Measurements from ENCODE around the gene SIM1.

Gene SIM1

GRCh38 chr6:100339574-100340255 is 125.0 kb downstream of the SIM1 start:
- DNase-seq (no peak), ATAC-seq (ENCODE audit: insufficient read depth, low read depth) (no peak)
- no peaks in the 10 kb centered on the region for H3K27me3 ChIP-seq (ENCODE audit: insufficient read depth, low read length, poor library complexity)
- no peak overlapping the region for H3K27ac ChIP-seq (ENCODE audit: low read length)
- H3K79me2 ChIP-seq (ENCODE audit: insufficient read depth, low read length): no peaks in the 10 kb centered on the region
- no peaks in the 10 kb centered on the region for H4K20me1 ChIP-seq (ENCODE audit: insufficient read depth, low read length)
- no peaks in the 10 kb centered on the region for H3K36me3 ChIP-seq (ENCODE audit: insufficient read depth, low read length)
- H3K4me3 ChIP-seq (ENCODE audit: low read depth in 1 of 2, low read length in 2 of 2): no peak overlapping the region
- H3K4me2 ChIP-seq (ENCODE audit: insufficient read depth, low read length): no peak overlapping the region
- H3K4me1 ChIP-seq (ENCODE audit: insufficient read depth, low read length): peaks cover 23% of the 10 kb centered on the region
- H3K9ac ChIP-seq (ENCODE audit: low read depth, low read length): no peak overlapping the region
- no peak for TF ChIP-seq EZH2 (IDR thresholded peaks at IDR 0.05; ENCODE audit: borderline replicate concordance, low read depth, low read length, severe bottlenecking)
- no peak for TF ChIP-seq CTCF (IDR thresholded peaks at IDR 0.05; ENCODE audit: borderline replicate concordance, extremely low read depth, low read length, poor library complexity, severe bottlenecking)
- no peaks in the 10 kb centered on the region for H3K9me3 ChIP-seq (ENCODE audit: insufficient read depth, low read length, severe bottlenecking)
- no peak overlapping the region for H2AFZ ChIP-seq (ENCODE audit: low read depth, low read length)

- H3K79me2 ChIP-seq (ENCODE audit: insufficient read depth, low read length): no peaks in the 10 kb centered on the region
- H3K9ac ChIP-seq (ENCODE audit: low read depth, low read length): no peak overlapping the region
- no peak for DNase-seq
- TF ChIP-seq EZH2 (IDR thresholded peaks at IDR 0.05; ENCODE audit: borderline replicate concordance, low read depth, low read length, severe bottlenecking): no peak
- TF ChIP-seq CTCF (IDR thresholded peaks at IDR 0.05; ENCODE audit: borderline replicate concordance, extremely low read depth, low read length, poor library complexity, severe bottlenecking): no peak
- H3K4me3 ChIP-seq (ENCODE audit: low read depth in 1 of 2, low read length in 2 of 2): no peak overlapping the region
- no peaks in the 10 kb centered on the region for H3K9me3 ChIP-seq (ENCODE audit: insufficient read depth, low read length, severe bottlenecking)
- no peaks in the 10 kb centered on the region for H3K27me3 ChIP-seq (ENCODE audit: insufficient read depth, low read length, poor library complexity)
- H3K4me1 ChIP-seq (ENCODE audit: insufficient read depth, low read length): peaks cover 8% of the 10 kb centered on the region
- no peaks in the 10 kb centered on the region for H4K20me1 ChIP-seq (ENCODE audit: insufficient read depth, low read length)
- H3K36me3 ChIP-seq (ENCODE audit: insufficient read depth, low read length): no peaks in the 10 kb centered on the region
- no peak for ATAC-seq (ENCODE audit: insufficient read depth, low read depth)
- no peak overlapping the region for H3K4me2 ChIP-seq (ENCODE audit: insufficient read depth, low read length)
- no peak overlapping the region for H3K27ac ChIP-seq (ENCODE audit: low read length)
- H2AFZ ChIP-seq (ENCODE audit: low read depth, low read length): no peak overlapping the region
Measured at GRCh38 chr6:100338090-100338489, 126.6 kb downstream of the SIM1 start.

GRCh38 chr6:100336876-100337275 is 127.8 kb downstream of the SIM1 start:
- H3K9me3 ChIP-seq (ENCODE audit: insufficient read depth, low read length, severe bottlenecking): no peaks in the 10 kb centered on the region
- H3K4me1 ChIP-seq (ENCODE audit: insufficient read depth, low read length): 0 out of 2 replicates have a peak, but pooled peaks cover 2% of the 10 kb centered on the region
- TF ChIP-seq EZH2 (IDR thresholded peaks at IDR 0.05; ENCODE audit: borderline replicate concordance, low read depth, low read length, severe bottlenecking) (no peak), CTCF (IDR thresholded peaks at IDR 0.05; ENCODE audit: borderline replicate concordance, extremely low read depth, low read length, poor library complexity, severe bottlenecking) (no peak)
- no peak overlapping the region for H3K4me3 ChIP-seq (ENCODE audit: low read depth in 1 of 2, low read length in 2 of 2)
- ATAC-seq (ENCODE audit: insufficient read depth, low read depth) (no peak), DNase-seq (no peak)
- no peak overlapping the region for H3K27ac ChIP-seq (ENCODE audit: low read length)
- no peak overlapping the region for H3K9ac ChIP-seq (ENCODE audit: low read depth, low read length)
- H4K20me1 ChIP-seq (ENCODE audit: insufficient read depth, low read length): no peaks in the 10 kb centered on the region
- H3K27me3 ChIP-seq (ENCODE audit: insufficient read depth, low read length, poor library complexity): no peaks in the 10 kb centered on the region
- H2AFZ ChIP-seq (ENCODE audit: low read depth, low read length): no peak overlapping the region
- no peaks in the 10 kb centered on the region for H3K79me2 ChIP-seq (ENCODE audit: insufficient read depth, low read length)
- H3K4me2 ChIP-seq (ENCODE audit: insufficient read depth, low read length): no peak overlapping the region
- no peaks in the 10 kb centered on the region for H3K36me3 ChIP-seq (ENCODE audit: insufficient read depth, low read length)

Data from DND-41 (cell line).